ENCODE measurements around the gene XKR8.

The XKR8 gene

GRCh38 chr1:27941671-27942540, 17.9 kb upstream of the XKR8 start:
- Mint-ChIP-seq H3K27ac (peak overlapping the region; percentile 80), H3K4me1 (ENCODE audit: low read depth) (peaks cover 30% of the 10 kb centered on the region), H3K9me3 (no peaks in the 10 kb centered on the region), H3K36me3 (ENCODE audit: low read depth) (no peaks in the 10 kb centered on the region), H3K4me3 (no peak overlapping the region), H3K27me3 (ENCODE audit: low read depth) (no peaks in the 10 kb centered on the region)

GRCh38 chr1:27945020-27945419, 14.8 kb upstream of the XKR8 start:
- Mint-ChIP-seq H3K9me3 (no peaks in the 10 kb centered on the region), H3K4me3 (no peak overlapping the region), H3K27ac (peak overlapping the region; percentile 62), H3K4me1 (ENCODE audit: low read depth) (peaks cover 22% of the 10 kb centered on the region), H3K36me3 (ENCODE audit: low read depth) (no peaks in the 10 kb centered on the region), H3K27me3 (ENCODE audit: low read depth) (no peaks in the 10 kb centered on the region)

GRCh38 chr1:27949027-27949426, 10.7 kb upstream of the XKR8 start:
- Mint-ChIP-seq H3K4me3 (no peak overlapping the region), H3K9me3 (no peaks in the 10 kb centered on the region), H3K27me3 (ENCODE audit: low read depth) (no peaks in the 10 kb centered on the region), H3K4me1 (ENCODE audit: low read depth) (peaks cover 2% of the 10 kb centered on the region), H3K27ac (no peak overlapping the region), H3K36me3 (ENCODE audit: low read depth) (no peaks in the 10 kb centered on the region)

- peaks cover 5% of the 10 kb centered on the region for H3K27me3 Mint-ChIP-seq (ENCODE audit: low read depth)
- no peaks in the 10 kb centered on the region for H3K36me3 Mint-ChIP-seq (ENCODE audit: low read depth)
- no peaks in the 10 kb centered on the region for H3K9me3 Mint-ChIP-seq
- no peaks in the 10 kb centered on the region for H3K4me1 Mint-ChIP-seq (ENCODE audit: low read depth)
- no peak overlapping the region for H3K4me3 Mint-ChIP-seq
- H3K27ac Mint-ChIP-seq: no peak overlapping the region
These were observed 8.4 kb upstream of the XKR8 start for GRCh38 chr1:27951396-27951795.

- Mint-ChIP-seq H3K27me3 (ENCODE audit: low read depth) (peaks cover 5% of the 10 kb centered on the region), H3K36me3 (ENCODE audit: low read depth) (no peaks in the 10 kb centered on the region), H3K9me3 (no peaks in the 10 kb centered on the region), H3K4me1 (ENCODE audit: low read depth) (no peaks in the 10 kb centered on the region), H3K4me3 (no peak overlapping the region), H3K27ac (no peak overlapping the region)
These were observed 7.6 kb upstream of the XKR8 start for GRCh38 chr1:27952147-27952546.

- H3K4me1 Mint-ChIP-seq (ENCODE audit: low read depth): no peaks in the 10 kb centered on the region
- H3K4me3 Mint-ChIP-seq: no peak overlapping the region
- no peak overlapping the region for H3K27ac Mint-ChIP-seq
- H3K36me3 Mint-ChIP-seq (ENCODE audit: low read depth): no peaks in the 10 kb centered on the region
- peaks cover 5% of the 10 kb centered on the region for H3K27me3 Mint-ChIP-seq (ENCODE audit: low read depth)
- H3K9me3 Mint-ChIP-seq: no peaks in the 10 kb centered on the region
These were observed 5.6 kb upstream of the XKR8 start for GRCh38 chr1:27954186-27954585.

GRCh38 chr1:27955076-27955475, 4.7 kb upstream of the XKR8 start:
- Mint-ChIP-seq H3K36me3 (ENCODE audit: low read depth) (no peaks in the 10 kb centered on the region), H3K9me3 (no peaks in the 10 kb centered on the region), H3K27me3 (ENCODE audit: low read depth) (peaks cover 5% of the 10 kb centered on the region), H3K4me3 (no peak overlapping the region), H3K27ac (no peak overlapping the region), H3K4me1 (ENCODE audit: low read depth) (no peaks in the 10 kb centered on the region)

- Mint-ChIP-seq H3K9me3 (no peaks in the 10 kb centered on the region), H3K27ac (no peak overlapping the region), H3K4me1 (ENCODE audit: low read depth) (peaks cover 7% of the 10 kb centered on the region), H3K4me3 (peak overlapping the region; percentile 40), H3K27me3 (ENCODE audit: low read depth) (peaks cover 5% of the 10 kb centered on the region), H3K36me3 (ENCODE audit: low read depth) (no peaks in the 10 kb centered on the region)
These were observed 3.0 kb upstream of the XKR8 start for GRCh38 chr1:27956761-27957160.

- H3K4me3 Mint-ChIP-seq: no peak overlapping the region
- no peaks in the 10 kb centered on the region for H3K36me3 Mint-ChIP-seq (ENCODE audit: low read depth)
- H3K9me3 Mint-ChIP-seq: no peaks in the 10 kb centered on the region
- no peak overlapping the region for H3K27ac Mint-ChIP-seq
- peaks cover 11% of the 10 kb centered on the region for H3K4me1 Mint-ChIP-seq (ENCODE audit: low read depth)
- H3K27me3 Mint-ChIP-seq (ENCODE audit: low read depth): peaks cover 5% of the 10 kb centered on the region
These were observed 2.1 kb upstream of the XKR8 start for GRCh38 chr1:27957655-27958054.

GRCh38 chr1:27958513-27958912, 1.3 kb upstream of the XKR8 start:
- Mint-ChIP-seq H3K27me3 (ENCODE audit: low read depth) (peaks cover 5% of the 10 kb centered on the region), H3K36me3 (ENCODE audit: low read depth) (peaks cover 2% of the 10 kb centered on the region), H3K4me1 (ENCODE audit: low read depth) (peaks cover 12% of the 10 kb centered on the region), H3K9me3 (no peaks in the 10 kb centered on the region), H3K27ac (no peak overlapping the region), H3K4me3 (no peak overlapping the region)

- Mint-ChIP-seq H3K4me3 (peak overlapping the region; percentile 71), H3K27me3 (ENCODE audit: low read depth) (no peaks in the 10 kb centered on the region), H3K36me3 (ENCODE audit: low read depth) (peaks cover 7% of the 10 kb centered on the region), H3K27ac (peak overlapping the region; percentile 45), H3K4me1 (ENCODE audit: low read depth) (peaks cover 13% of the 10 kb centered on the region), H3K9me3 (no peaks in the 10 kb centered on the region)
These were observed 1.2 kb downstream of the XKR8 start for GRCh38 chr1:27960762-27961645.

GRCh38 chr1:27961646-27962221, 2.0 kb downstream of the XKR8 start:
- Mint-ChIP-seq H3K36me3 (ENCODE audit: low read depth) (peaks cover 11% of the 10 kb centered on the region), H3K4me1 (ENCODE audit: low read depth) (peaks cover 13% of the 10 kb centered on the region), H3K27me3 (ENCODE audit: low read depth) (no peaks in the 10 kb centered on the region), H3K9me3 (no peaks in the 10 kb centered on the region), H3K27ac (peak overlapping the region; percentile 65), H3K4me3 (peak overlapping the region; percentile 71)

GRCh38 chr1:27963393-27963792, 3.6 kb downstream of the XKR8 start:
- peaks cover 14% of the 10 kb centered on the region for H3K4me1 Mint-ChIP-seq (ENCODE audit: low read depth)
- no peaks in the 10 kb centered on the region for H3K9me3 Mint-ChIP-seq
- no peak overlapping the region for H3K27ac Mint-ChIP-seq
- peaks cover 22% of the 10 kb centered on the region for H3K36me3 Mint-ChIP-seq (ENCODE audit: low read depth)
- H3K4me3 Mint-ChIP-seq: no peak overlapping the region
- no peaks in the 10 kb centered on the region for H3K27me3 Mint-ChIP-seq (ENCODE audit: low read depth)

GRCh38 chr1:27966402-27967105, 6.8 kb downstream of the XKR8 start:
- no peak overlapping the region for H3K4me3 Mint-ChIP-seq
- H3K4me1 Mint-ChIP-seq (ENCODE audit: low read depth): peaks cover 12% of the 10 kb centered on the region
- H3K36me3 Mint-ChIP-seq (ENCODE audit: low read depth): peaks cover 24% of the 10 kb centered on the region
- no peak overlapping the region for H3K27ac Mint-ChIP-seq
- no peaks in the 10 kb centered on the region for H3K27me3 Mint-ChIP-seq (ENCODE audit: low read depth)
- H3K9me3 Mint-ChIP-seq: no peaks in the 10 kb centered on the region
